Stimulated activated CD8-positive, alpha-beta memory T cell treated with anti-CD3 and anti-CD28 coated beads, Interleukin-15, amount 100 ng/mL, for 1 hour (primary cell): Measurements from ENCODE around the gene GLCCI1.
"Not testable (repeated sequence)": the region's sequence is repeated elsewhere in the genome, so short reads cannot be mapped to it uniquely, and the experiment has no call there.

Experiments used
- DNase-seq: peaks from one replicate; pipeline ENCODE4 v3.0.0-alpha.2; 2020; ENCODE audit warnings: low read depth

Gene GLCCI1

GRCh38 chr7:8094164-8095140 lies 125.9 kb downstream of the GLCCI1 start:
- DNase-seq, result no peak

- DNase-seq, result not testable (repeated sequence)
Observed at GRCh38 chr7:8101292-8101691, 132.7 kb downstream of the GLCCI1 start.

GRCh38 chr7:8103282-8103681 lies 134.7 kb downstream of the GLCCI1 start:
- DNase-seq, result no peak

GRCh38 chr7:8105449-8106095 lies 137.0 kb downstream of the GLCCI1 start:
- no peak for DNase-seq

- DNase-seq, result no peak
Observed at GRCh38 chr7:8109196-8110022, 140.8 kb downstream of the GLCCI1 start.

- DNase-seq, result no peak
Observed at GRCh38 chr7:8111282-8111960, 142.8 kb downstream of the GLCCI1 start.

GRCh38 chr7:8112685-8113084 lies 144.1 kb downstream of the GLCCI1 start:
- no peak for DNase-seq

- DNase-seq, result no peak
Observed at GRCh38 chr7:8113184-8113583, 144.6 kb downstream of the GLCCI1 start.

GRCh38 chr7:8114175-8114574 lies 145.6 kb downstream of the GLCCI1 start:
- no peak for DNase-seq

- DNase-seq, result no peak
Observed at GRCh38 chr7:8115547-8116402, 147.2 kb downstream of the GLCCI1 start.

- DNase-seq, result no peak
Observed at GRCh38 chr7:8117195-8117594, 148.6 kb downstream of the GLCCI1 start.

- DNase-seq, result no peak
Observed at GRCh38 chr7:8119262-8119661, 150.7 kb downstream of the GLCCI1 start.

GRCh38 chr7:8120390-8121058 lies 151.9 kb downstream of the GLCCI1 start:
- no peak for DNase-seq

GRCh38 chr7:8121243-8121642 lies 152.6 kb downstream of the GLCCI1 start:
- no peak for DNase-seq

- DNase-seq, result peak; percentile 40
Observed at GRCh38 chr7:8125680-8126444, 157.3 kb downstream of the GLCCI1 start.

- no peak for DNase-seq
Observed at GRCh38 chr7:8126601-8127167, 158.1 kb downstream of the GLCCI1 start.

GRCh38 chr7:8128449-8129317 lies 160.1 kb downstream of the GLCCI1 start:
- no peak for DNase-seq

- DNase-seq, result no peak
Observed at GRCh38 chr7:8129318-8129659, 160.7 kb downstream of the GLCCI1 start.
